SK-N-SH (cell line): Measurements from ENCODE around the gene ZC3H7B. TPM values are rescaled to one million over a fixed set of nuclear protein-coding genes. Genes with fewer than 3 reads are reported as not detected.

Experiments
- CTCF ChIA-PET: fragments of 300-600, 350-600 bp; formaldehyde crosslinking; extraction: SDS; loops from one replicate; lab custom pipeline; 2021; lab: Yijun Ruan, JAX
- POLR2A ChIA-PET: fragments of 350-600 bp; sonication (Branson Sonifier 250); formaldehyde crosslinking; extraction: SDS; loops from one replicate; lab custom pipeline; 2020; ENCODE audit warnings: antibody characterized with exemption, inconsistent platforms; lab: Yijun Ruan, JAX
- DNase-seq: peaks from one replicate; pipeline ENCODE4 v3.0.0; 2012
- H2AFZ ChIP-seq: fragments of 200-600 bp; sonication (generic); 2 replicates; pipeline ENCODE4 v1.8.1; 2016; ENCODE audit warnings: antibody characterized with exemption, mild to moderate bottlenecking, low read depth
- H3F3A ChIP-seq: fragments of 200-600 bp; sonication (generic); replicated peaks from 2 replicates; pipeline ENCODE3; 2016; ENCODE audit warnings: antibody characterized with exemption, mild to moderate bottlenecking; ENCODE audit not compliant: insufficient read depth
- H3K27ac ChIP-seq, 2 experiments: fragments of 200-500 bp in 1 of 2; fragments of 200-600 bp in 1 of 2; sonication (Bioruptor generic) in 1 of 2; sonication (generic), shearing (Covaris generic) in 1 of 2; 2 replicates each; pipeline versions ENCODE4 v1.5.1 to v1.6.1; 2014 to 2016; ENCODE audit warnings: low read depth in 2 of 2, inconsistent platforms in 1 of 2, low read length in 1 of 2, mild to moderate bottlenecking in 1 of 2, mixed read lengths in 1 of 2
- H3K27me3 ChIP-seq: fragments of 200-600 bp; sonication (generic), shearing (Covaris generic); 2 replicates; pipeline ENCODE4 v1.6.1; 2016; ENCODE audit warnings: mixed run types; ENCODE audit not compliant: insufficient read depth
- H3K36me3 ChIP-seq, 2 experiments: fragments of 200-500 bp in 1 of 2; fragments of 200-600 bp in 1 of 2; sonication (Bioruptor generic) in 1 of 2; sonication (generic) in 1 of 2; replicated peaks in 1 of 2; 2 replicates each; pipeline versions ENCODE3 to v1.5.1; 2014 to 2016; ENCODE audit warnings: low read length in 1 of 2, mild to moderate bottlenecking in 1 of 2; ENCODE audit not compliant: insufficient read depth in 2 of 2, control insufficient read depth in 1 of 2
- H3K4me1 ChIP-seq, 2 experiments: fragments of 200-500 bp in 1 of 2; fragments of 200-600 bp in 1 of 2; sonication (Bioruptor generic) in 1 of 2; sonication (generic), shearing (Covaris generic) in 1 of 2; 2 replicates each; pipeline versions ENCODE4 v1.5.1 to v1.6.1; 2014 to 2016; ENCODE audit warnings: low read depth in 1 of 2, low read length in 1 of 2, mixed run types in 1 of 2; ENCODE audit not compliant: insufficient read depth in 2 of 2, control insufficient read depth in 1 of 2
- H3K4me2 ChIP-seq: fragments of 200-600 bp; sonication (generic), shearing (Covaris generic); 2 replicates; pipeline ENCODE4 v1.6.1; 2017; ENCODE audit warnings: mixed run types
- H3K4me3 ChIP-seq, 2 experiments: fragments of 200-500 bp in 1 of 2; fragments of 200-600 bp in 1 of 2; sonication (Bioruptor generic) in 1 of 2; sonication (generic), shearing (Covaris generic) in 1 of 2; 2 replicates each; pipeline versions ENCODE4 v1.5.1 to v1.8.1; 2014 to 2016; ENCODE audit warnings: low read depth in 2 of 2, inconsistent platforms in 1 of 2, low read length in 1 of 2, mild to moderate bottlenecking in 1 of 2, mixed read lengths in 1 of 2, moderate library complexity in 1 of 2
- H3K79me2 ChIP-seq: fragments of 200-600 bp; sonication (generic); 2 replicates; pipeline ENCODE4 v1.8.1; 2017; ENCODE audit warnings: mild to moderate bottlenecking; ENCODE audit not compliant: insufficient read depth
- H3K9ac ChIP-seq: fragments of 200-600 bp; sonication (generic); 2 replicates; pipeline ENCODE4 v1.6.1; 2017; ENCODE audit warnings: mixed run types
- H3K9me2 ChIP-seq: fragments of 200-600 bp; sonication (generic); 2 replicates; pipeline ENCODE4 v1.6.1; 2017; ENCODE audit warnings: mixed run types
- H3K9me3 ChIP-seq: fragments of 200-600 bp; sonication (generic); 2 replicates; pipeline ENCODE4 v1.6.1; 2017; ENCODE audit warnings: mixed run types, mild to moderate bottlenecking, moderate library complexity
- H4K20me1 ChIP-seq: fragments of 200-600 bp; sonication (generic); 2 replicates; pipeline ENCODE4 v1.6.1; 2017; ENCODE audit warnings: mild to moderate bottlenecking, mixed run types; ENCODE audit not compliant: insufficient read depth
- CTCF ChIP-seq: fragments of 200-600 bp; sonication (generic); IDR thresholded peaks from 2 replicates; pipeline ENCODE4 v1.6.1; 2017; ENCODE audit warnings: antibody characterized with exemption, mild to moderate bottlenecking, moderate library complexity
- ELF1 ChIP-seq: IDR thresholded peaks from 2 replicates; pipeline ENCODE4 v1.4.0; 2012
- EP300 ChIP-seq, 2 experiments: IDR thresholded peaks; 2 replicates each; pipeline versions ENCODE4 v1.4.0 to v1.6.1; 2012; ENCODE audit warnings: borderline replicate concordance in 1 of 2, low read depth in 1 of 2, low read length in 1 of 2
- FOXJ3 ChIP-seq: sonication (generic); formaldehyde crosslinking; IDR thresholded peaks from 2 replicates; pipeline ENCODE4 v1.5.1; 2020; ENCODE audit warnings: mild to moderate bottlenecking, missing genetic modification reagents
- FOXM1 ChIP-seq: IDR thresholded peaks from 2 replicates; pipeline ENCODE4 v1.4.0; 2012; ENCODE audit warnings: low read depth, mild to moderate bottlenecking
- GATA2 ChIP-seq: sonication (generic); formaldehyde crosslinking; IDR thresholded peaks from 2 replicates; pipeline ENCODE4 v1.5.0; 2020; ENCODE audit warnings: mild to moderate bottlenecking, missing genetic modification reagents
- JUND ChIP-seq: IDR thresholded peaks from 2 replicates; pipeline ENCODE4 v1.4.0; 2012
- NFIC ChIP-seq: IDR thresholded peaks from 2 replicates; pipeline ENCODE4 v1.4.0; 2012; ENCODE audit warnings: borderline replicate concordance
- NRF1 ChIP-seq: IDR thresholded peaks from 2 replicates; pipeline ENCODE4 v1.6.1; 2012; ENCODE audit warnings: low read depth, mild to moderate bottlenecking, low read length
- REST ChIP-seq: IDR thresholded peaks from 2 replicates; pipeline ENCODE4 v1.6.1; 2012; ENCODE audit warnings: mild to moderate bottlenecking, low read depth, low read length, moderate library complexity
- RFX5 ChIP-seq: IDR thresholded peaks from 2 replicates; pipeline ENCODE4 v1.6.1; 2012; ENCODE audit warnings: mild to moderate bottlenecking, improper control_type of control experiment, low read length
- SMC3 ChIP-seq: IDR thresholded peaks from 2 replicates; pipeline ENCODE4 v1.6.1; 2012; ENCODE audit warnings: low read depth, low read length, improper control_type of control experiment
- TCF12 ChIP-seq: IDR thresholded peaks from 2 replicates; pipeline ENCODE4 v1.4.0; 2012
- YY1 ChIP-seq: IDR thresholded peaks from 2 replicates; pipeline ENCODE4 v1.4.0; 2012; ENCODE audit warnings: low read depth, mild to moderate bottlenecking
- WGBS: methylation state at CpG from one replicate; pipeline ENCODE4 v1.1.6; 2017; ENCODE audit warnings: low lambda C conversion rate; 5-methylcytosine and 5-hydroxymethylcytosine counted together
- polyA plus RNA-seq, 3 experiments: library from polyadenylated mRNA; depleted of rRNA; stranded (reverse); fragments of >200 nt; gene quantifications; 2 replicates each; pipeline ENCODE4 v1.2.3, GENCODE V29; 2012

ZC3H7B gene
- polyA plus RNA-seq, 1 of the 3 experiments (the other 2 are of a cell fraction), result 27.1 TPM

- TF ChIP-seq REST, result no peak
- TF ChIP-seq YY1, result no peak
- no peak for TF ChIP-seq NFIC
- no peak for TF ChIP-seq TCF12
- TF ChIP-seq EP300 (IDR thresholded peaks at IDR 0.05; ENCODE audit: borderline replicate concordance in 1 of 2, low read depth in 1 of 2, low read length in 1 of 2), result no peak
- TF ChIP-seq ELF1, result no peak
Observed at GRCh38 chr22:41320416-41321240, 19.3 kb downstream of the ZC3H7B start (continued).

- Histone ChIP-seq H3K4me3 (no peak overlapping the region), H3K36me3 (peaks cover 0 to 16% of the 10 kb centered on the region in 2 experiments), H3K79me2 (no peaks in the 10 kb centered on the region), H3K4me1 (no peaks in the 10 kb centered on the region), H3F3A (no peaks in the 10 kb centered on the region), H2AFZ (no peak overlapping the region), H3K27ac (no peak overlapping the region), H4K20me1 (no peaks in the 10 kb centered on the region), H3K9me2 (no peaks in the 10 kb centered on the region), H3K9ac (no peak overlapping the region), H3K27me3 (no peaks in the 10 kb centered on the region), H3K4me2 (no peak overlapping the region), H3K9me3 (no peaks in the 10 kb centered on the region)
- DNase-seq, result no peak
- 100% methylated on average over 1 of the region's 5 CpGs for WGBS
- ChIA-PET POLR2A (no interaction called here), CTCF (no interaction called here)
- TF ChIP-seq REST (no peak), SMC3 (no peak), RFX5 (no peak), FOXM1 (no peak), EP300 (IDR thresholded peaks at IDR 0.05; ENCODE audit: borderline replicate concordance in 1 of 2, low read depth in 1 of 2, low read length in 1 of 2) (no peak), NRF1 (no peak), JUND (no peak), CTCF (no peak), GATA2 (CRISPR knock-in tag) (no peak), FOXJ3 (CRISPR knock-in tag) (no peak)
Observed at GRCh38 chr22:41324821-41325528, 23.6 kb downstream of the ZC3H7B start.
